SK-N-SH (cell line): Measurements from ENCODE around the gene WDTC1. TPM values are rescaled to one million over a fixed set of nuclear protein-coding genes. Genes with fewer than 3 reads are reported as not detected.

Source experiments
- CTCF ChIA-PET: fragments of 300-600, 350-600 bp; formaldehyde crosslinking; extraction: SDS; loops from one replicate; lab custom pipeline; 2021; lab: Yijun Ruan, JAX
- POLR2A ChIA-PET: fragments of 350-600 bp; sonication (Branson Sonifier 250); formaldehyde crosslinking; extraction: SDS; loops from one replicate; lab custom pipeline; 2020; ENCODE audit warnings: antibody characterized with exemption, inconsistent platforms; lab: Yijun Ruan, JAX
- DNase-seq: peaks from one replicate; pipeline ENCODE4 v3.0.0; 2012
- H2AFZ ChIP-seq: fragments of 200-600 bp; sonication (generic); 2 replicates; pipeline ENCODE4 v1.8.1; 2016; ENCODE audit warnings: antibody characterized with exemption, mild to moderate bottlenecking, low read depth
- H3F3A ChIP-seq: fragments of 200-600 bp; sonication (generic); replicated peaks from 2 replicates; pipeline ENCODE3; 2016; ENCODE audit warnings: antibody characterized with exemption, mild to moderate bottlenecking; ENCODE audit not compliant: insufficient read depth
- H3K27ac ChIP-seq, 2 experiments: fragments of 200-500 bp in 1 of 2; fragments of 200-600 bp in 1 of 2; sonication (Bioruptor generic) in 1 of 2; sonication (generic), shearing (Covaris generic) in 1 of 2; 2 replicates each; pipeline versions ENCODE4 v1.5.1 to v1.6.1; 2014 to 2016; ENCODE audit warnings: low read depth in 2 of 2, inconsistent platforms in 1 of 2, low read length in 1 of 2, mild to moderate bottlenecking in 1 of 2, mixed read lengths in 1 of 2
- H3K27me3 ChIP-seq: fragments of 200-600 bp; sonication (generic), shearing (Covaris generic); 2 replicates; pipeline ENCODE4 v1.6.1; 2016; ENCODE audit warnings: mixed run types; ENCODE audit not compliant: insufficient read depth
- H3K36me3 ChIP-seq, 2 experiments: fragments of 200-500 bp in 1 of 2; fragments of 200-600 bp in 1 of 2; sonication (Bioruptor generic) in 1 of 2; sonication (generic) in 1 of 2; replicated peaks in 1 of 2; 2 replicates each; pipeline versions ENCODE3 to v1.5.1; 2014 to 2016; ENCODE audit warnings: low read length in 1 of 2, mild to moderate bottlenecking in 1 of 2; ENCODE audit not compliant: insufficient read depth in 2 of 2, control insufficient read depth in 1 of 2
- H3K4me1 ChIP-seq, 2 experiments: fragments of 200-500 bp in 1 of 2; fragments of 200-600 bp in 1 of 2; sonication (Bioruptor generic) in 1 of 2; sonication (generic), shearing (Covaris generic) in 1 of 2; 2 replicates each; pipeline versions ENCODE4 v1.5.1 to v1.6.1; 2014 to 2016; ENCODE audit warnings: low read depth in 1 of 2, low read length in 1 of 2, mixed run types in 1 of 2; ENCODE audit not compliant: insufficient read depth in 2 of 2, control insufficient read depth in 1 of 2
- H3K4me2 ChIP-seq: fragments of 200-600 bp; sonication (generic), shearing (Covaris generic); 2 replicates; pipeline ENCODE4 v1.6.1; 2017; ENCODE audit warnings: mixed run types
- H3K4me3 ChIP-seq, 2 experiments: fragments of 200-500 bp in 1 of 2; fragments of 200-600 bp in 1 of 2; sonication (Bioruptor generic) in 1 of 2; sonication (generic), shearing (Covaris generic) in 1 of 2; 2 replicates each; pipeline versions ENCODE4 v1.5.1 to v1.8.1; 2014 to 2016; ENCODE audit warnings: low read depth in 2 of 2, inconsistent platforms in 1 of 2, low read length in 1 of 2, mild to moderate bottlenecking in 1 of 2, mixed read lengths in 1 of 2, moderate library complexity in 1 of 2
- H3K79me2 ChIP-seq: fragments of 200-600 bp; sonication (generic); 2 replicates; pipeline ENCODE4 v1.8.1; 2017; ENCODE audit warnings: mild to moderate bottlenecking; ENCODE audit not compliant: insufficient read depth
- H3K9ac ChIP-seq: fragments of 200-600 bp; sonication (generic); 2 replicates; pipeline ENCODE4 v1.6.1; 2017; ENCODE audit warnings: mixed run types
- H3K9me2 ChIP-seq: fragments of 200-600 bp; sonication (generic); 2 replicates; pipeline ENCODE4 v1.6.1; 2017; ENCODE audit warnings: mixed run types
- H3K9me3 ChIP-seq: fragments of 200-600 bp; sonication (generic); 2 replicates; pipeline ENCODE4 v1.6.1; 2017; ENCODE audit warnings: mixed run types, mild to moderate bottlenecking, moderate library complexity
- H4K20me1 ChIP-seq: fragments of 200-600 bp; sonication (generic); 2 replicates; pipeline ENCODE4 v1.6.1; 2017; ENCODE audit warnings: mild to moderate bottlenecking, mixed run types; ENCODE audit not compliant: insufficient read depth
- CTCF ChIP-seq: fragments of 200-600 bp; sonication (generic); IDR thresholded peaks from 2 replicates; pipeline ENCODE4 v1.6.1; 2017; ENCODE audit warnings: antibody characterized with exemption, mild to moderate bottlenecking, moderate library complexity
- ELF1 ChIP-seq: IDR thresholded peaks from 2 replicates; pipeline ENCODE4 v1.4.0; 2012
- EP300 ChIP-seq, 2 experiments: IDR thresholded peaks; 2 replicates each; pipeline versions ENCODE4 v1.4.0 to v1.6.1; 2012; ENCODE audit warnings: borderline replicate concordance in 1 of 2, low read depth in 1 of 2, low read length in 1 of 2
- EZH2phosphoT487 ChIP-seq: fragments of 200-600 bp; sonication (generic); IDR thresholded peaks from 2 replicates; pipeline ENCODE4 v1.6.1; 2017; ENCODE audit warnings: low read depth, mixed run types, mild to moderate bottlenecking, antibody characterized with exemption, moderate library complexity, borderline replicate concordance
- FOSL2 ChIP-seq: IDR thresholded peaks from 2 replicates; pipeline ENCODE4 v1.4.0; 2012; ENCODE audit warnings: low read depth, mild to moderate bottlenecking, moderate library complexity, borderline replicate concordance
- IRF3 ChIP-seq: fragments of 150-350 bp; IDR thresholded peaks from 2 replicates; pipeline ENCODE4 v1.6.1; 2016; ENCODE audit warnings: mild to moderate bottlenecking, low read depth, low read length
- MEF2A ChIP-seq: IDR thresholded peaks from 2 replicates; pipeline ENCODE4 v1.4.0; 2012; ENCODE audit warnings: low read depth, borderline replicate concordance
- RAD21 ChIP-seq: IDR thresholded peaks from 2 replicates; pipeline ENCODE4 v1.6.1; 2012; ENCODE audit warnings: mild to moderate bottlenecking, low read length
- RFX5 ChIP-seq: IDR thresholded peaks from 2 replicates; pipeline ENCODE4 v1.6.1; 2012; ENCODE audit warnings: mild to moderate bottlenecking, improper control_type of control experiment, low read length
- SMC3 ChIP-seq: IDR thresholded peaks from 2 replicates; pipeline ENCODE4 v1.6.1; 2012; ENCODE audit warnings: low read depth, low read length, improper control_type of control experiment
- TAF1 ChIP-seq: IDR thresholded peaks from 2 replicates; pipeline ENCODE4 v1.6.1; 2012; ENCODE audit warnings: low read depth, mild to moderate bottlenecking, low read length, moderate library complexity, borderline replicate concordance
- TCF12 ChIP-seq: IDR thresholded peaks from 2 replicates; pipeline ENCODE4 v1.4.0; 2012
- TEAD4 ChIP-seq: IDR thresholded peaks from 2 replicates; pipeline ENCODE4 v1.4.0; 2012; ENCODE audit warnings: mild to moderate bottlenecking, borderline replicate concordance; ENCODE audit not compliant: insufficient read depth
- USF1 ChIP-seq: IDR thresholded peaks from 2 replicates; pipeline ENCODE4 v1.4.0; 2012; ENCODE audit warnings: low read depth, borderline replicate concordance
- USF2 ChIP-seq: fragments of 150-350 bp; IDR thresholded peaks from 2 replicates; pipeline ENCODE4 v1.6.1; 2017; ENCODE audit warnings: antibody characterized with exemption, low read length, low read depth, borderline replicate concordance
- ZBTB33 ChIP-seq: IDR thresholded peaks from 2 replicates; pipeline ENCODE4 v1.4.0; 2012; ENCODE audit warnings: low read depth, borderline replicate concordance
- WGBS: methylation state at CpG from one replicate; pipeline ENCODE4 v1.1.6; 2017; ENCODE audit warnings: low lambda C conversion rate; 5-methylcytosine and 5-hydroxymethylcytosine counted together
- polyA plus RNA-seq, 3 experiments: library from polyadenylated mRNA; depleted of rRNA; stranded (reverse); fragments of >200 nt; gene quantifications; 2 replicates each; pipeline ENCODE4 v1.2.3, GENCODE V29; 2012

WDTC1 gene
- polyA plus RNA-seq, 1 of the 3 experiments (the other 2 are of a cell fraction) = 12.0 TPM

- no peak overlapping the region for H3K4me2 ChIP-seq
- H3K4me3 ChIP-seq = no peak overlapping the region
- peaks cover 21% of the 10 kb centered on the region for H3F3A ChIP-seq
- H3K27me3 ChIP-seq = no peaks in the 10 kb centered on the region
- no peaks in the 10 kb centered on the region for H4K20me1 ChIP-seq
- peaks cover 3 to 32% of the 10 kb centered on the region in 2 experiments for H3K36me3 ChIP-seq
- ChIA-PET POLR2A (interaction anchor here (1.0 kb wide), 1 partner anchor 98 kb away, joined by 3 read pairs; no protein-coding TSS in a partner anchor), CTCF (interaction anchor here (0.6 to 23.3 kb wide), 81 partner anchors 8 to 690 kb away, joined by 3 to 731 read pairs (median 4); partner anchors contain the start of genes CD164L2, GPR3, IFI6 and MAP3K6)
- H3K9ac ChIP-seq = no peak overlapping the region
- H3K4me1 ChIP-seq = peaks cover 28 to 51% of the 10 kb centered on the region in 2 experiments
- H2AFZ ChIP-seq = no peak overlapping the region
- DNase-seq = peak; percentile 75
- 32% methylated on average over 9 of the region's 10 CpGs for WGBS
- peak; percentile 65 for TF ChIP-seq SMC3
- TF ChIP-seq ELF1 = no peak
- peak; percentile 72 for TF ChIP-seq CTCF
- peak; percentile 72 for TF ChIP-seq RAD21
- no peak for TF ChIP-seq RFX5
- no peak for TF ChIP-seq ZBTB33
- TF ChIP-seq TEAD4 = no peak
- peak overlapping the region in 1 of 2 experiments; percentile 99; a peak in 1 of 4 replicates for H3K27ac ChIP-seq
- no peaks in the 10 kb centered on the region for H3K9me3 ChIP-seq
- no peaks in the 10 kb centered on the region for H3K9me2 ChIP-seq
- no peaks in the 10 kb centered on the region for H3K79me2 ChIP-seq
These were observed 62.4 kb downstream of the WDTC1 start for GRCh38 chr1:27296773-27297291.

GRCh38 chr1:27297903-27298302, 63.5 kb downstream of the WDTC1 start:
- no peaks in the 10 kb centered on the region for H3K79me2 ChIP-seq
- no peak for DNase-seq
- TF ChIP-seq TAF1 (no peak), RAD21 (no peak), EZH2phosphoT487 (no peak), RFX5 (no peak), SMC3 (no peak), MEF2A (no peak), USF2 (no peak), IRF3 (no peak), USF1 (no peak), TCF12 (no peak), ZBTB33 (no peak), EP300 (IDR thresholded peaks at IDR 0.05; ENCODE audit: borderline replicate concordance in 1 of 2, low read depth in 1 of 2, low read length in 1 of 2) (no peak), FOSL2 (no peak)

More at GRCh38 chr1:27297903-27298302, 63.5 kb downstream of the WDTC1 start:
- Histone ChIP-seq H3K27ac (peak overlapping the region; percentile 3 to 99; a peak in 2 of 4 replicates), H3K36me3 (peaks cover 3 to 36% of the 10 kb centered on the region in 2 experiments), H3K4me1 (peaks cover 28 to 52% of the 10 kb centered on the region in 2 experiments), H3F3A (peaks cover 21% of the 10 kb centered on the region), H3K9ac (no peak overlapping the region), H3K4me2 (no peak overlapping the region), H2AFZ (no peak overlapping the region), H3K4me3 (no peak overlapping the region), H3K9me3 (no peaks in the 10 kb centered on the region), H3K9me2 (no peaks in the 10 kb centered on the region), H3K27me3 (no peaks in the 10 kb centered on the region), H4K20me1 (no peaks in the 10 kb centered on the region)
- WGBS = 100% methylated on average over 1 of the region's 3 CpGs
- CTCF ChIA-PET = interaction anchor here (0.7 to 23.3 kb wide), 32 partner anchors 9 to 372 kb away, joined by 3 to 731 read pairs (median 9); partner anchors contain the start of genes CD164L2, GPR3, MAP3K6 and SLC9A1
- POLR2A ChIA-PET = interaction anchor here (3.1 kb wide), 1 partner anchor 97 kb away, joined by 14 read pairs; no protein-coding TSS in a partner anchor
